Lower leg skin (tissue), 3 donors: ENCODE measurements around the gene UQCRFS1.

ENCODE experiments used
- CTCF ChIP-seq, 3 donors: fragments of 450-650 bp; IDR thresholded peaks; one replicate each; pipeline ENCODE4 v1.5.1; 2016; ENCODE audit warnings: antibody characterized with exemption in 3 of 3, mild to moderate bottlenecking in 3 of 3, moderate library complexity in 2 of 3
- POLR2A ChIP-seq, 2 donors: fragments of 450-650 bp; IDR thresholded peaks; one replicate each; pipeline ENCODE4 v1.6.1; 2016 to 2017; ENCODE audit warnings: antibody characterized with exemption in 2 of 2, mild to moderate bottlenecking in 1 of 2, moderate library complexity in 1 of 2

DNA sequence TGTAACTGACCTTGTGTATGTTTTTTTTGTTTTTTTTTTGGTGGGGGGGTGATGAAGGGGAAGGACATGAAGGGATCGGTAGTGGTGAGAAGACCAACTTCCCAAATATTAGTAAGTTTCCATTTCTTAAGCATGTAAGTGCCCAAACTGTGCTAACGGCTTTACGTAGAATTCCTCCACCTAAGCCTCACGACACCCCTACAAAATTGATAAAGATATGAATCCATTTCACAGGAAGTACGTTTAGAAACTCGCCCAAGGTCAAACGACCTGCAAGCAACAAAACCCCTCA is 649 bp downstream of the UQCRFS1 start:
- TF ChIP-seq CTCF (IDR thresholded peaks at IDR 0.05) (no peak), POLR2A (IDR thresholded peaks at IDR 0.05) (no peak)
